ENCODE measurements around the gene LAYN. TPM values are rescaled to one million over a fixed set of nuclear protein-coding genes. Genes with fewer than 3 reads are reported as not detected.
A peak's percentile ranks its signal among the peaks of the same experiment; 100 is the strongest.

The LAYN gene
- total RNA-seq, 1 donor, result 48.7 TPM

GRCh38 chr11:111512296-111513239 lies 28.0 kb upstream of the LAYN start, which contains the start of gene BTG4:
BTG4 (minus strand) TSS chr11:111512386; CDS start chr11:111498776, 13,610 bp downstream.
- TF ChIP-seq, protein P1, sequence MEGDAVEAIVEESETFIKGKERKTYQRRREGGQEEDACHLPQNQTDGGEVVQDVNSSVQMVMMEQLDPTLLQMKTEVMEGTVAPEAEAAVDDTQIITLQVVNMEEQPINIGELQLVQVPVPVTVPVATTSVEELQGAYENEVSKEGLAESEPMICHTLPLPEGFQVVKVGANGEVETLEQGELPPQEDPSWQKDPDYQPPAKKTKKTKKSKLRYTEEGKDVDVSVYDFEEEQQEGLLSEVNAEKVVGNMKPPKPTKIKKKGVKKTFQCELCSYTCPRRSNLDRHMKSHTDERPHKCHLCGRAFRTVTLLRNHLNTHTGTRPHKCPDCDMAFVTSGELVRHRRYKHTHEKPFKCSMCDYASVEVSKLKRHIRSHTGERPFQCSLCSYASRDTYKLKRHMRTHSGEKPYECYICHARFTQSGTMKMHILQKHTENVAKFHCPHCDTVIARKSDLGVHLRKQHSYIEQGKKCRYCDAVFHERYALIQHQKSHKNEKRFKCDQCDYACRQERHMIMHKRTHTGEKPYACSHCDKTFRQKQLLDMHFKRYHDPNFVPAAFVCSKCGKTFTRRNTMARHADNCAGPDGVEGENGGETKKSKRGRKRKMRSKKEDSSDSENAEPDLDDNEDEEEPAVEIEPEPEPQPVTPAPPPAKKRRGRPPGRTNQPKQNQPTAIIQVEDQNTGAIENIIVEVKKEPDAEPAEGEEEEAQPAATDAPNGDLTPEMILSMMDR (IDR thresholded peaks at IDR 0.05; ENCODE audit: insufficient read depth, low read length), result no peak
- DNase-seq (ENCODE audit: low read depth), result no peak
- peak within 1 kb of the TSS; percentile 60 for H3K4me3 ChIP-seq (ENCODE audit: low read depth, low read length)

- DNase-seq (ENCODE audit: low read depth), result no peak
- TF ChIP-seq, protein P1 (IDR thresholded peaks at IDR 0.05; ENCODE audit: insufficient read depth, low read length), result no peak
- no peak overlapping the region for H3K4me3 ChIP-seq (ENCODE audit: low read depth, low read length)
These were observed 27.3 kb upstream of the LAYN start for GRCh38 chr11:111513240-111513605.

DNA sequence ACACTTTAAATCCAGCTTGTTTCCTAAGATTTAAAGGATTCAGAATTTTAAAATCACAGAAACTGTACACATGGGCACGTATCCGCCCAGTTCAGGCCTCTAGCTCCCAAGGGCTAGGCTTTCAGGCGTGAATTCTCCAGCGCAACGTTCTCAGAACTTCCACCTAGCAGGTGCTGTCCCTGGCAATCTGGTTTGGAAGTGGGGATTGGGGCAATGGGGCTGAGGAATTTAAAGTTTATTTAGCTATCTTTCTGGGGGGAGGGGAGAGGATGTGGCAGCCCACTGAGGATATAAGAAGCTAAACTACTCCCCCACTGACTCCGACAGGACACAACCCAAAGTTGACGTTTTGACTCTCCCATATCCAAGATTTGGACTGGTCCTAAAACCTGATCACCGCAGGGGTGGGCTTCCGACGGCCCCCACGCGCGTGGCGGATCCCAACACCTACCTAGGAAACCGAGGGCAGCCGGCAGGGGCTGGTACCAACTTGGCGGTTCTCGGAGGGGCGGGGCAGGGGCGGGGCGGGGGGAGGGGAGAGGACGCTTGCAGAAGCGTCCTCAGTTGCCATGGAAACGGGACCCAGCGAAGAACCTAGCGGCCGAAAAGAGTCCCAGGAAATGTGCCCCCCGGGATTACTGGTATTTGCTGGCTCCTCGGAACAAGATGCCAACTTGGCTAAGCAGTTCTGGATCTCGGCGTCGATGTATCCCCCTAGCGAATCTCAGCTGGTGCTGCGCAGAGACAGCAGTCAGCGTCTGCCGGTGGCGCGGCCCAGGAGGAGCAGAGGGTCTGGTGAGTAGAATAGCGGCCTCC lies 26.1 kb upstream of the LAYN start, which contains the start of gene HOATZ:
Gene HOATZ (plus strand): TSS at position 563 of the 816 bp plus-strand sequence. CDS start 7 bp downstream, at position 570.
- no peak for DNase-seq (ENCODE audit: low read depth)
- TF ChIP-seq, protein P1 (IDR thresholded peaks at IDR 0.05; ENCODE audit: insufficient read depth, low read length), result no peak
- no peak within 1 kb of the TSS for H3K4me3 ChIP-seq (ENCODE audit: low read depth, low read length)

DNA sequence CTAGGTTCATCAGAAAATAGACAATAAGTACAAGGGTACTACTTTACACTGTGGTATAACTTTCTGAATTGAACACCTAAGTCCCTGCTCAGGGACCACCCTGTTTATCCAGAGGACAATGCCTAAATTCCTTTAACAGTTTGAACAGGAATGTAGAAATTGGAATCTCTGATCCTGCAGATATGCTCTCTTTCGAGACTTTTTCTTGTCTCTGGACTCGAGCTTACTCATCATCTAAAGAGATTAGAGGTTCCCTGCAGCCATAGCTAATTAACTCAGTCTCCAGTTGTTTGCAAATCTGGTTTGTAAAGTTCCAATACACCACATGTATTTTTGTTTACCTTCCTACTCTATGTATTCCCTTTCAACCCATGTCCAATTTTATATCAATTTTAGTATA lies 24.9 kb upstream of the LAYN start:
- TF ChIP-seq, protein P1 (IDR thresholded peaks at IDR 0.05; ENCODE audit: insufficient read depth, low read length), result no peak
- no peak for DNase-seq (ENCODE audit: low read depth)
- H3K4me3 ChIP-seq (ENCODE audit: low read depth, low read length), result no peak overlapping the region

DNA sequence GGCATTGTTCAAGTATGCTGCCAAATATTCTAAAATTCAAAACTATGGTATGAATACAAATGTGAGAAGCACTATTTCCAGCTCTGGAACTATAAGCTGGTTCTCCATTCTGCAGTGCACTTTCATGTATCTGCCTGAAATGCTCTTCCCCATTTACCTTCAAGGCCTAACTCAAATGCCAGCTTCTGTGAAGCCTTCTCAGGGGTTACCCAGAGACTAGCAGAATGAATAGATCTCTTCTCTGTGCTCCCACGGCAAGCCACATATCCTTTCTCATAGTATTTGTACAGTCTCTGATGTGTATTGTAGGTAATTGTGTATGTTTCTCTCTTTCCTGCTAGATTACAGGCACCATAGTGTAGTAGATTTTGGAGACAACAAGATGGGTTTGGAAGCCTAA lies 21.9 kb upstream of the LAYN start:
- no peak for DNase-seq (ENCODE audit: low read depth)
- TF ChIP-seq, protein P1 (IDR thresholded peaks at IDR 0.05; ENCODE audit: insufficient read depth, low read length), result no peak
- no peak overlapping the region for H3K4me3 ChIP-seq (ENCODE audit: low read depth, low read length)

- H3K4me3 ChIP-seq (ENCODE audit: low read depth, low read length), result no peak overlapping the region
- TF ChIP-seq, protein P1 (IDR thresholded peaks at IDR 0.05; ENCODE audit: insufficient read depth, low read length), result no peak
- DNase-seq (ENCODE audit: low read depth), result peak; percentile 61
These were observed 20.0 kb upstream of the LAYN start for GRCh38 chr11:111520560-111520959.
